GM13977 (cell line): ENCODE measurements around the gene TALDO1.

Source experiments
- DNase-seq: peaks from one replicate; pipeline ENCODE4 v3.0.0; 2012; ENCODE audit warnings: low spot score
- in situ Hi-C: fragments of 300-500 bp; cut with MboI; formaldehyde crosslinking; loops from one replicate; pipeline ENCODE4 v1.12.0; 2022; ENCODE audit warnings: low sequenced_read_pairs, low pct_unique_long_range_greater_than_20kb, mixed read lengths, inconsistent platforms; ENCODE audit not compliant: unreplicated experiment
- TF ChIP-seq, protein P1 (sequence below): IDR thresholded peaks from 2 replicates; pipeline ENCODE4 v1.5.1; 2012; ENCODE audit warnings: mild to moderate bottlenecking, control low read depth; ENCODE audit not compliant: insufficient read depth; ENCODE audit errors: extremely low read depth, missing control alignments

The TALDO1 gene

DNA sequence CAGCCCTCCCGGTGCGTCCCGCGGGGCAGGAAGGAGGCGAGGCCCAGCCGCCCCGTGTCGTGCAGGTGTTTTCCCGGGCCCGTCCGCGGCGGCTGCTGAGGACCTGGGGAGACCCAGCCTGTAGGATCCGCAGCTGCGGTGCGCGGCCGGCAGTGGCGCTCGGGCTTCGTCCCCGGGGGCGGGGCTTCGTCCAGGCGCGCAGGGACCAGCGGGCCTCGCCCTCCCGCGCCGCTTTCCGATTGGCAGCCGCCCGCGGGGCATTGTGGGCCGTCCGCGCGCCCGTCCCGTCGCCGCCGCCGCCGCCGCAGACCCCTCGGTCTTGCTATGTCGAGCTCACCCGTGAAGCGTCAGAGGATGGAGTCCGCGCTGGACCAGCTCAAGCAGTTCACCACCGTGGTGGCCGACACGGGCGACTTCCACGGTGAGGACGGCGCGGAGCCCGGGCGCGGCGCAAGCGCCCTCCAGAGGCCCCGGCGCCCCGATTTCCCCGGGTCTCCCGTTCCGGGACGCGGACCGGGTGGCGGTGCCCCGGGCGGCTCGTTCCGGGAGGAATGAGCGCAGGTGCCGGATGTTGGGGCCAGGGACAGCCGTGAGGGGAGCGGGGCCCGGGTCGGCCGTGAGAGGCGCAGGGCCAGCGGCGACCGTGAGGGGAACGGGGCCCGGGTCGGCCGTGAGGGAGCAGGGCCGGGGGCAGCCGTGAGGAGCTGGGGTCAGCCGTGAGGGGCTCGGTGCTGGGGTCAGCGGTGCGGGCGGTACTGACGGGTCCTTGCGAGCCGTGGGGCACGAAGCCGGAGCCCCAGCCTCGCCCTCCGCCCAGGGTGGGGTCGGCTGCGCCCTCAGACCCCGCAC, at the start of gene TALDO1:
TALDO1 (plus strand) TSS at position 307 of the 849 bp plus-strand sequence; CDS start at position 325, 18 bp downstream.
- TF ChIP-seq, protein P1, sequence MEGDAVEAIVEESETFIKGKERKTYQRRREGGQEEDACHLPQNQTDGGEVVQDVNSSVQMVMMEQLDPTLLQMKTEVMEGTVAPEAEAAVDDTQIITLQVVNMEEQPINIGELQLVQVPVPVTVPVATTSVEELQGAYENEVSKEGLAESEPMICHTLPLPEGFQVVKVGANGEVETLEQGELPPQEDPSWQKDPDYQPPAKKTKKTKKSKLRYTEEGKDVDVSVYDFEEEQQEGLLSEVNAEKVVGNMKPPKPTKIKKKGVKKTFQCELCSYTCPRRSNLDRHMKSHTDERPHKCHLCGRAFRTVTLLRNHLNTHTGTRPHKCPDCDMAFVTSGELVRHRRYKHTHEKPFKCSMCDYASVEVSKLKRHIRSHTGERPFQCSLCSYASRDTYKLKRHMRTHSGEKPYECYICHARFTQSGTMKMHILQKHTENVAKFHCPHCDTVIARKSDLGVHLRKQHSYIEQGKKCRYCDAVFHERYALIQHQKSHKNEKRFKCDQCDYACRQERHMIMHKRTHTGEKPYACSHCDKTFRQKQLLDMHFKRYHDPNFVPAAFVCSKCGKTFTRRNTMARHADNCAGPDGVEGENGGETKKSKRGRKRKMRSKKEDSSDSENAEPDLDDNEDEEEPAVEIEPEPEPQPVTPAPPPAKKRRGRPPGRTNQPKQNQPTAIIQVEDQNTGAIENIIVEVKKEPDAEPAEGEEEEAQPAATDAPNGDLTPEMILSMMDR, result peak; percentile 28
- peak; percentile 98 for DNase-seq
- in situ Hi-C loops, result no loop called here

DNA sequence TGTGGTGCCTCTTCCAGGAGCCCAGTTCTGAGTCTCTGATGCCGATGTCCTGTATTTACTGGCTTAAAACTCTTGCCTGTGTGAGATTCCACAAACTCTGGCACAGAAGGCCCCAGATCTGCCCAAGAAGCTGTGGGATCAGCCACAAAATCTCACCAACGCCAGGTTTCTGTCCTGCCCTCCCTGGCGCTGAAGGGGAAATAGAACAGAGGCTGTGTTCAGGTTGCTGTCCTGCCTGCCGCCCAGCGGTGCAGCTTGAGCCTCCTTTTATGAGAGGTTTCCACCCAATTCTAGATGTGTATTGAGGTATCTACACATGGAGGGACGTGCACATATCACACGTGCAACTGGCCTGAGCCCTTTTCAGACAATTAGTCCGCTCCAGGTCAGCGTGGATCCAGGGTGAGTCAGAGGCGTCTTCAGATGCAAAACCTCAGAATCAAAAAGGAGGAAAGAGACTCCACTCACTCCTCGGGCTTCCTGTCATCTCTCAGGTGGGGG, 49.4 kb upstream of the TALDO1 start:
- TF ChIP-seq, protein P1, result no peak
- in situ Hi-C loops, result no loop called here
- no peak for DNase-seq

DNA sequence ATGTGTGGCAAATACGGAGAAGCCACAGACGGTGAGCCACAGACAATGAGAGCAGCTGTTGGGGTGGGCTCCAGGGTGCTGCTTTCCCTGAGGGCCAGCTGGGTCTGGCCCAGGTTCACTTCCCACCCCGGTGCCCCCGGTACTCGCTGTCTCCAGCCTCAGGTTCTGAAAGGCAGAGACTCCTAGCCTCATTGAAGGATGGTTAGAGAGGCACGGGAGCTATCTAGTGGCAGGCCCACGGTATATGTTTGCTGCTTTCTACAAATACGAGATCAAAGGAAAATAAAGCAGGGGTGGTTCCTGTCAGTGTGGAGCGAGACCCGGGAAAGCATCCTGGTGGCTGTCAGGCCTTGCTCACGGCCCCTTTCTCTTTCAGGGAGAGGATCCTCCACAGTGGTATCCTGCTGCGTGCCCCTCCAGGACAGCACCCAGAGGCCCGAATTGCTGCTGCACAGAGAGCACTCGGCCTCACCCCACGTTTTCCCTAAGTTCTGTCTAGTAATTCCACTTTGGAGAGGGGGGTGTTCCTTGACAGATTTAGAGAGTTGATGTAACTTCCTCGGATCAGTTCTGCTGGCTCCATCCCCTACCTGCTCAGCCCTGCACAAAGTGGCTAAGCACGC, 48.7 kb upstream of the TALDO1 start:
- no peak for DNase-seq
- in situ Hi-C loops, result no loop called here
- TF ChIP-seq, protein P1, result no peak

DNA sequence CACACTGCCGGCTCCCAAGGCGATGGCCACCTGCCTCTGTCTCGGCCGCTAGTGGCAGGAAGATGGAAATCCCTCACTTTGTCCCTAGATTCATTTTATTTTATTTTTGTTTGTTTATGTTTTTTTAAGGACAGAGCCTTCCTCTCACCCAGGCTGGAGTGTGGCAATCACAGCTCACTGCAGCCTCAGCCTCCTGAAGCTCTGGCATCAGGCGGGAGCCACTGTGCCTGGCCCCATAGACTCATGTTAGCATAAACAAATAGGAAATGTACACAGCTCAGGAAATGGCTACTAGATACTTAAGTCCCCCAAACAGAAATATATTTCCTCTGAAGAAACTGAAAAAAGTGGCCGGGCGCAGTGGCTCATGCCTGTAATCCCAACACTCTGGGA, 48.2 kb upstream of the TALDO1 start:
- no peak for DNase-seq
- TF ChIP-seq, protein P1, result no peak
- in situ Hi-C loops, result no loop called here

DNA sequence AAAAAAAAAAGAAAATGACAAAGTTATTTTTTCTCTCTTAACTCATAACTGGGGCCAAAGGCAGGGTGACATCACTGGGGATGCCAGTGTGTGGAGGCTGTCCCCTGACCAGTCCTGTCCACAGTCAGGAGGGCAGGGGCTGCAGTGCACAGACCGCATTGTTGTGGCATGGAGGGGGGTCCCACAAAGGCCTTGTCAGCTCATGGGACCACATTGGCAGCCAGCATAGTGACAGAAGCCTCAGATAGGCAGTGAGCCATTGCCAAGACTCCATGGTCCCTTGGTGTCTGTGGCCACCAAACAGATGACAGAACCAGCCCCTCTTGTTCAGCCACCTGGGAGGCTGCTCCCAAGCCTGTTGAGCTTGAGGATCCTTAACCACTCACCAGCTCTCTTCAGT, 47.5 kb upstream of the TALDO1 start:
- in situ Hi-C loops, result no loop called here
- DNase-seq, result no peak
- TF ChIP-seq, protein P1, result no peak

DNA sequence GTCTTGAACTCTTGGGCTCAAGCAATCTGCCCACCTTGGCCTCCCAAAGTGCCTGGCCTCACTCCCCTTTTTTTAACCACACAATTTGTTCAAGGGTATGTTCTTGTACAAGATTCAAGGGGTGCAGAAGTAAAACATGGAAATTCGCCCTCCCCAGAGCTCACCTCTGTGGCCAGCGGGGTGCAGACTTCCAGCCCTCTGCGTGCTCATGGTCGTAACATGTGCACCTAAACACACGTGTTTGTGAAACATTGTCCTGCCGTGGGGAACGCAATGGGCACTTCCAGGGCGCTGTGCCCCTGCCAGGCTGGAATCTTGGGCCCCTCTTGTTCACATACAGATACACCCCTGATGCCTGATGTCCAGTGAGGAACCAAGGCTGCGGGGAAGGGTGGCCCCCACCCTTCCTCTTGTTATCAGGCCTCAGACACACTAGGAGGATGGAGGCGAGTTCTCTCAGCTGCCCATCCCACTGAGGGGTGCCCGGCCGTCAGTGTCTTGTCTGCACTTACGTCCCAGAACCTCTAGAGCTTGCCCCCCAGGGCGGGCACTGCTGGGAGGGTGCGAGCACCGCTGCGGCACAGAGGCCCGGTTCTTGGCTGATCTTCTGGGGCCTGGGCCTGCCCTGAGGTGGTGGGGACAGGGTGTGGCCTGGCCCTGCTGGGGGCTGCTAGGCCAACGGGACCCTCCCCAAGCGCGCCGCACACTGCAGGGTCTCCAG, 45.4 kb upstream of the TALDO1 start:
- in situ Hi-C loops, result no loop called here
- no peak for DNase-seq

More for the DNA sequence above, 45.4 kb upstream of the TALDO1 start:
- TF ChIP-seq, protein P1, result no peak
